Subcutaneous adipose tissue (tissue), 4 donors: Measurements from ENCODE around the gene APOBEC3A. TPM values are rescaled to one million over a fixed set of nuclear protein-coding genes. Genes with fewer than 3 reads are reported as not detected.

Source experiments
- CTCF ChIP-seq: fragments of 450-650 bp; IDR thresholded peaks from one replicate; pipeline ENCODE4 v1.5.1; 2016; ENCODE audit warnings: low read depth, mild to moderate bottlenecking, control low read depth, antibody characterized with exemption, moderate library complexity
- total RNA-seq, 4 donors: library from RNA; depleted of rRNA; stranded (reverse); fragments of >200 nt; gene quantifications; one replicate each; pipeline ENCODE4 v1.1.0, GENCODE V29; 2016

The APOBEC3A gene
- total RNA-seq, 4 donors from 2014 or later: 0.51 to 0.75 (median 0.65) TPM; not detected in 1

DNA sequence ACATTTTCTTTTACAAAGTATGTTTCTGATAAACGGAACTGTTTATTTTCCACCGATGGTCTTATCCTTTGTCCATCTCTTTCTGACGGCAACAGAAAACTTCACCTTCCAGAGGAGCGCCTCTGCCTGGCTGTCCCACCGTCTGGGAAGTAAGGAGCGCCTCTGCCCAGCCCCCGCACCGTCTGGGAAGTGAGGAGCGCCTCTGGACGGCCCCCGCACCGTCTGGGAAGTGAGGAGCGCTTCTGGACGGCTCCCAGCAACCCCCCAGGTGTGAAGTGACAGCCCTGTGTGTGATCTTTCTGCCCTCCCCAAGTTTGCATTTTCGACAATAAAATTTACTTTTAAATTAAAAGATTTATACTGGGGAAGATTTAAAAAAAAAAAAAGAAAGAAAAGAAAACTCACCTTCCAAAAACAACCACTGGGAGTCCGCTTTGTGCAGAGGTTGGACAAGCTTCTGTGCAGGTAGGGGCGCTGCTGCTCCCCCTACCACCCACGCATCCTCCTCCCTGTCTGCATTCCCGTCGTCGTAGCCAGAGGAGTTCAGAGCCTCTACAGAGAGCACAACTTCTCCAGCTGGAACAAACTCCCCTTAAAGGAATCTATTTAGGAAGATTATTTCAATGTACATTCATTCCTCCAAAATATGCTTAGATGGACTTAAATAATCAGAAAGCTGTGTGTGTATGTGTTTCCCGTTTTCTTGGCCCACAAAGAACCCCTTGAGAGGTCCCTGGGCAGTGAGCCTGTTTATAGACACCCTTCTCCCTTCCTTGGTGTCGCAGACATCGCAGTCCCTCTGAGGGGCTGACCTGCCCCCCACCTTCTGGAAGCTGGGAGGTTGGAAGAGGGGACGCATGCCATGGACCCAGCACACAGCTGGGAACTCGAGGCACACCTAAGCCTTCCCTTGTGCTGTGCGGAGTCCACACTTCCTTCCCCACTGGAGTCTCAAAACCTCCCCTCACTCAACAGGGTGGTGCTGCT, 23.9 kb downstream of the APOBEC3A start:
- TF ChIP-seq CTCF: no peak

- no peak for TF ChIP-seq CTCF
These were observed 24.9 kb downstream of the APOBEC3A start, which contains the start of gene APOBEC3B for GRCh38 chr22:38981992-38982927. Gene APOBEC3B, plus strand, starts transcription at chr22:38982347. Its CDS starts 107 bp downstream, at chr22:38982454.

DNA sequence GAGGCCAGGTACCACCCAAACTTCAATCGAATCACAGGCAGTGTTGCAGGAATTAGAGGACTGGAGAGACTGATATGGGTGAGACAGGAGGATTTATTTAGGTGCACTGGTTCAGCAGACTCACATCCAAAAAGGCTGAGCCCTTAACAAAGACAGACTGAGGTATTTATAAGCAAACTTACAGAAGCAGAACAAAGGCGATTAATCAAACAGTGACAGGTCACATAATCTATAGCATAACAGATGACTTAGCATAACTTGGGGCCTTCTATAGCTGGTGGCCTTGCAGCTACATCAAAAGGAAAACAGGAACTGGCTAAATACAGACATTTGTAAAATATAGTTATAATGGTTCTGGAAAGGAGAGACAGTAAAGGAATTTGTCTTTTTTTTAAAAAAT, 26.8 kb downstream of the APOBEC3A start:
- TF ChIP-seq CTCF: no peak

DNA sequence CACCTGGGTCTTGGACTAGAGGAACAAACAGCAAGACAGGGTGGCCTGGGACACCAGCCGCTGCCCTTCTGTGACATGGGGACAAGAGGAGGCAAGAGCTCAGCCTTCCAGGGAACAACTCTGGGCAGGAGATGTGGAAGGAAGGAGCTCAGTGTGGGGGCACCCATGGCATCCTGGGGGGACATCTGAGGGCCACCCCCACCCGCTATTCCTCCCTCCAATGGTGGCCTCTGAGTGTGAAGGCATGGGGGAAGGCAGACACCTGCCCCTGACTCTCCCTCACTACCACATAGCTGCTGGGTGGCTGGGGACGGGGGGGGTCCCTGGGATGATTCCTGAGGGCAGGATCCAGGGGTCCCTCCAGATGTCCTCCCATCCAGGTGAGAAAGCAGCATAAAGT, 29.2 kb downstream of the APOBEC3A start:
- TF ChIP-seq CTCF: no peak

GRCh38 chr22:38987171-38987895, 29.9 kb downstream of the APOBEC3A start:
- no peak for TF ChIP-seq CTCF

DNA sequence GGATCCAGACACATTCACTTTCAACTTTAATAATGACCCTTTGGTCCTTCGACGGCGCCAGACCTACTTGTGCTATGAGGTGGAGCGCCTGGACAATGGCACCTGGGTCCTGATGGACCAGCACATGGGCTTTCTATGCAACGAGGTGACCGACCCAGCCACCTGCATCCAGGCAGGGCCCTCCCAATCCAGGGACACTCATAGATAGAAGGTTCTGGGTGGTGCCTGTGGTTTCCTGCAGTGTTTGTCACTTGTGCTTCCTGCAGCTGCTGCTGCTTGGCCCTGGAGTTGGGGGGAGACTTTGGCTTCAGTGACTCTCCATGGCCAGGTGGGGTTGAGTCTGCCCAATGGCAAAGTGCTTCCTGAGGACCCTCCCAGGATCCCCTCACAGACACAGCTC, 32.1 kb downstream of the APOBEC3A start:
- TF ChIP-seq CTCF: no peak
